ENCODE measurements around the gene TTC9B. TPM values are rescaled to one million over a fixed set of nuclear protein-coding genes. Genes with fewer than 3 reads are reported as not detected.

Gene TTC9B
- polyA plus RNA-seq, 4 donors: 0.21 to 2.6 TPM; not detected in 2

DNA sequence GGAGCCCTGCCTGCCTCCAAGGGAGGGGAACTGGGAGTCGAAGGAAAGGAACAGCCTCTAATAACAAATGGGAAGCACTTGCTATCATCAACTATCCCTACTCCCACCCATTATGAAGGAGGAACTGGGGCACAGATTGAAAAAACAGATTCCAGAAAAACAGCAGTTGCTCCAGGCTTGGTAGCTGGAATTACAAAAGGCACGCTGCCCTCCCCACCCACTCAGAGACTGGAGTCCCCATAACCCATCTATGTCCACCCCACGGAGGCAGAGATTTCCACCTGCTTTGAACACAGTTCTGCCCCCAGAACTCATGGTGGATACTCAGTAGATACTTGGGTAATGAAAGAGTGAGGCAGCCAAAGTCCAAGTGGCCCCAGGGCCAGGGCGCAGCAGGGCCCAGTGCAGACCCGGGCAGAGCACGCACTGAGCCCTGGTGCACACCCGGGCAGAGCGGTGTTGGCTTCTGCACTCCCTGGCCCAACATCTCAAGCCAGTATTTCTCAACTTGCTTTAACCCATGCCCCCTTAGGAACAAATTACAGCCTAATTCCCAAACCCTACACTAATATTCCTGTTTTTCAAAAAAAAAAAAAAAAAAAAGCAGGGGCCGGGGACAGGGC lies 27.4 kb upstream of the TTC9B start:
- H3K9me3 ChIP-seq (ENCODE audit: control insufficient read depth in 2 of 2, insufficient read depth in 1 of 2, low read depth in 1 of 2, low read length in 1 of 2): no peaks in the 10 kb centered on the region
- H3K27ac ChIP-seq (ENCODE audit: low read depth in 1 of 3, low read length in 2 of 3): no peak overlapping the region
- WGBS, 3 donors: 75 to 87% (median 83%) methylated on average over 9 of the region's 9 CpGs
- H3K4me3 ChIP-seq (ENCODE audit: low read depth in 1 of 3, low read length in 3 of 3): no peak overlapping the region
- no peaks in the 10 kb centered on the region for H3K4me1 ChIP-seq (ENCODE audit: control insufficient read depth in 3 of 3, insufficient read depth in 2 of 3, low read depth in 1 of 3, low read length in 2 of 3)
- H3K27me3 ChIP-seq (ENCODE audit: control insufficient read depth in 3 of 3, insufficient read depth in 3 of 3, low read length in 3 of 3): no peaks in the 10 kb centered on the region
- peaks cover 2 to 70% (median 4%) of the 10 kb centered on the region in 3 donors for H3K36me3 ChIP-seq (ENCODE audit: control insufficient read depth in 3 of 3, insufficient read depth in 2 of 3, low read depth in 1 of 3, low read length in 3 of 3)
- no peak for DNase-seq
- FAIRE-seq: no peak

DNA sequence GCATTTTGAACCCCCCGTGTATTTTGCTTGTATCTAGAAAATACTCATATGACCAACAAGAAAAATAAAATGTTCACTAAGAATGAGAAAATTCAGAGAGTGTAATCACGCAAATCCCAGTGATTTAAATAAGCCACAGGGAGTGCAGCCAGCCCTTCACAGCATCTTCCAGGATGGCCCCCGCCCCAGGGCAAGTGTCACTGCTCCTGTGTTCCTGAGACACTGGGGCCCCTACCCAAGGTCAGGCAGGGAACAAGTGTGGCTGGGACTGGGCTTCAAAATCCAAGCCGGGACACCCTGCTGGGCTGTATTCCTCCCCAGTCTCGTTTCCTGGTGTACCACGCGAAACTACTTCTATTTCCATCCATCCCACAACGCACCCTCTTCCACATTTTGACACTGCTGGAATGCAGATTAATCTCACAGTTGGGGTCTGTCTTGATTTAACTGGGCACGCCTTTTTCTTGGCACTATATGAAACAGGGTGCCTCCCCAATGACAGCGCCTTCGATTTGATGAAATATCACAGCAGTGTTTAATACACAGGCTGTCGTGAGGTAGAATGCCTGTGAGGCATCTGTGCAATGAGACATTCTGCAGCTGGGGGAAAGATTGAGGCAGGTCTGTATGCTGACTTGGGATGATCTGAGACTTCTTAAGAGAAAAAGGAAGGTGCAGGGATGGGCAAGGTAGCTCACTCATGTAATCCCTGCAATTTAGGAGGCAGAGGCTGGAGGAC lies 26.6 kb upstream of the TTC9B start:
- no peak overlapping the region for H3K27ac ChIP-seq (ENCODE audit: low read depth in 1 of 3, low read length in 2 of 3)
- DNase-seq (no peak), FAIRE-seq (no peak)
- no peak overlapping the region for H3K4me3 ChIP-seq (ENCODE audit: low read depth in 1 of 3, low read length in 3 of 3)
- peaks cover 2 to 71% (median 5%) of the 10 kb centered on the region in 3 donors for H3K36me3 ChIP-seq (ENCODE audit: control insufficient read depth in 3 of 3, insufficient read depth in 2 of 3, low read depth in 1 of 3, low read length in 3 of 3)
- no peaks in the 10 kb centered on the region for H3K4me1 ChIP-seq (ENCODE audit: control insufficient read depth in 3 of 3, insufficient read depth in 2 of 3, low read depth in 1 of 3, low read length in 2 of 3)
- H3K27me3 ChIP-seq (ENCODE audit: control insufficient read depth in 3 of 3, insufficient read depth in 3 of 3, low read length in 3 of 3): no peaks in the 10 kb centered on the region
- 83 to 91% (median 89%) methylated on average over 12 of the region's 12 CpGs for WGBS, 3 donors
- H3K9me3 ChIP-seq (ENCODE audit: control insufficient read depth in 2 of 2, insufficient read depth in 1 of 2, low read depth in 1 of 2, low read length in 1 of 2): no peaks in the 10 kb centered on the region

DNA sequence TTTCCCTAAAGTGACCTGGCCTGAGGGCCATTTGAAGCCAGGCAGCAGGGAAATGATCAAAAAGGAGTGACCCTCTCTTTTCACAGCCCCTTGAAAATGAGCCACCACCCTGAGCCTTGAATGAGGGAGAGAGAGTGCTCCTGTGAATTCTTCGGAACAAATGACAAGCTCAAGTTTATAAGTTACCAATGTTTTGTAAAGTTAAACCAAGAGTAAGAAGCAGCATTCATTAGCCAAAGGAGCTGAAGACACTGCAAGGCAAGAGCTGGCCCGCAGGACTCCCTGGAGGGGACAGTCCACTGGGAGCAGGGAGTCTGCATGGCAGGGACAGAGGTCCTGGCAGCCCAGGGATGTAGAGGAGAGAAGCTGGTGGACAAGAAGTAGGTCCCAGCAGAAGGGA lies 25.0 kb upstream of the TTC9B start:
- Histone ChIP-seq H3K4me1 (ENCODE audit: control insufficient read depth in 3 of 3, insufficient read depth in 2 of 3, low read depth in 1 of 3, low read length in 2 of 3) (no peaks in the 10 kb centered on the region), H3K4me3 (ENCODE audit: low read depth in 1 of 3, low read length in 3 of 3) (no peak overlapping the region), H3K36me3 (ENCODE audit: control insufficient read depth in 3 of 3, insufficient read depth in 2 of 3, low read depth in 1 of 3, low read length in 3 of 3) (peaks cover 2 to 74% (median 9%) of the 10 kb centered on the region in 3 donors), H3K27ac (ENCODE audit: low read depth in 1 of 3, low read length in 2 of 3) (no peak overlapping the region), H3K27me3 (ENCODE audit: control insufficient read depth in 3 of 3, insufficient read depth in 3 of 3, low read length in 3 of 3) (no peaks in the 10 kb centered on the region), H3K9me3 (ENCODE audit: control insufficient read depth in 2 of 2, insufficient read depth in 1 of 2, low read depth in 1 of 2, low read length in 1 of 2) (no peaks in the 10 kb centered on the region)
- no peak for DNase-seq
- WGBS, 3 donors: 94 to 97% (median 95%) methylated on average over 2 of the region's 2 CpGs
- FAIRE-seq: no peak

DNA sequence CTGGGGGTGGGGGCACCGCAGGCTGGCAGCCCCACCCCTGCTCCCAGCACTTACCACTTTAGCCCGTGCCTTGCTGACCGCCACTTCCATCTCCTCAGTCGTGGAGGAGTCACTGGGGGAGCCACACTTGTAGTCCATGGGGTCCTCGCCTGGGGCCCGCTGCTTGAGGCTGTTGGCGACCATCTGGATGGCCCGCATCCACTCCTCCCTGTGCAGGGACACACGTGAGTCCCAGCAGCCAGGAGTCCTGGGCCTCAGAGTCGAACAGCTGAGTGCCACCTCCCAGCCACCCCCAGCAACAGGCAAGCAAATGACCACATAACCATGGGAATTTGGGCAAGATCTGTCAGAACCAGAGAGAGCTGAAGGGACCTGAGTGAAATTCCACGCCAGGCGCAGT lies 24.3 kb upstream of the TTC9B start:
- FAIRE-seq: no peak
- WGBS, 3 donors: 90 to 94% (median 90%) methylated on average over 11 to 12 of the region's 12 CpGs

DNA sequence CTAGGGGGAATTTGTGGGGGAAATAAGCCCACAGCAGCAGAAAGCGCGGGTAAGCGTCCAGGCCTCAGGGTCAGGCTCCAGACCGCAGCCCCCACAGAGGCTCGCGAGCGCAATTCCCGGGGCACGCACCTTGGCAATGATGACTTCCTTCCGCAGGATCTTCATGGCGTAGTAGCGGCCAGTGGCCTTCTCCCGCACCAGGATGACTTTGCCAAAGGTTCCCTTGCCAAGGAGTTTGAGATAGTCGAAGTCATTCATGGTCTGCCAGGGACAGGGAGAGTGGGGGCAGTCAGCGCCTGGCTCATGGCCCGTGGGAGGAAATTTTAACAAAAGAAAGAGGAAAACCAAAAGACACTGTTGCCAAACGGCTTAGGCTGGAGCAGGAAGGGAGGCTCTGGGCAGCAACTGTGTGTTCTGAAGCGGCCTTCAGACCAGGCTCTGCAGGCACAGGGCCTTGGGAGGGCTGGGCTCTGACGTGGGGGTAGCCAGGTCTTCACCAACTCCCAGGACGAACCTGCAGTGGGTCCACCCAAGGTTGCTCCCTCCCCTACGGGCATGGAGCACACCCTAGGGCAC lies 23.7 kb upstream of the TTC9B start:
- no peaks in the 10 kb centered on the region for H3K9me3 ChIP-seq (ENCODE audit: control insufficient read depth in 2 of 2, insufficient read depth in 1 of 2, low read depth in 1 of 2, low read length in 1 of 2)
- no peak overlapping the region for H3K27ac ChIP-seq (ENCODE audit: low read depth in 1 of 3, low read length in 2 of 3)
- no peaks in the 10 kb centered on the region for H3K4me1 ChIP-seq (ENCODE audit: control insufficient read depth in 3 of 3, insufficient read depth in 2 of 3, low read depth in 1 of 3, low read length in 2 of 3)
- 81 to 89% (median 88%) methylated on average over 21 of the region's 21 CpGs for WGBS, 3 donors
- H3K4me3 ChIP-seq (ENCODE audit: low read depth in 1 of 3, low read length in 3 of 3): no peak overlapping the region
- FAIRE-seq: no peak
- H3K27me3 ChIP-seq (ENCODE audit: control insufficient read depth in 3 of 3, insufficient read depth in 3 of 3, low read length in 3 of 3): no peaks in the 10 kb centered on the region
- no peak for DNase-seq
- H3K36me3 ChIP-seq (ENCODE audit: control insufficient read depth in 3 of 3, insufficient read depth in 2 of 3, low read depth in 1 of 3, low read length in 3 of 3): peaks cover 5 to 74% (median 9%) of the 10 kb centered on the region in 3 donors

More for the DNA sequence above, 24.3 kb upstream of the TTC9B start:
- H3K4me3 ChIP-seq (ENCODE audit: low read depth in 1 of 3, low read length in 3 of 3): no peak overlapping the region
- H3K27me3 ChIP-seq (ENCODE audit: control insufficient read depth in 3 of 3, insufficient read depth in 3 of 3, low read length in 3 of 3): no peaks in the 10 kb centered on the region
- no peak overlapping the region for H3K27ac ChIP-seq (ENCODE audit: low read depth in 1 of 3, low read length in 2 of 3)
- H3K4me1 ChIP-seq (ENCODE audit: control insufficient read depth in 3 of 3, insufficient read depth in 2 of 3, low read depth in 1 of 3, low read length in 2 of 3): no peaks in the 10 kb centered on the region
- H3K36me3 ChIP-seq (ENCODE audit: control insufficient read depth in 3 of 3, insufficient read depth in 2 of 3, low read depth in 1 of 3, low read length in 3 of 3): peaks cover 5 to 74% (median 9%) of the 10 kb centered on the region in 3 donors
- H3K9me3 ChIP-seq (ENCODE audit: control insufficient read depth in 2 of 2, insufficient read depth in 1 of 2, low read depth in 1 of 2, low read length in 1 of 2): no peaks in the 10 kb centered on the region
- DNase-seq: no peak

DNA sequence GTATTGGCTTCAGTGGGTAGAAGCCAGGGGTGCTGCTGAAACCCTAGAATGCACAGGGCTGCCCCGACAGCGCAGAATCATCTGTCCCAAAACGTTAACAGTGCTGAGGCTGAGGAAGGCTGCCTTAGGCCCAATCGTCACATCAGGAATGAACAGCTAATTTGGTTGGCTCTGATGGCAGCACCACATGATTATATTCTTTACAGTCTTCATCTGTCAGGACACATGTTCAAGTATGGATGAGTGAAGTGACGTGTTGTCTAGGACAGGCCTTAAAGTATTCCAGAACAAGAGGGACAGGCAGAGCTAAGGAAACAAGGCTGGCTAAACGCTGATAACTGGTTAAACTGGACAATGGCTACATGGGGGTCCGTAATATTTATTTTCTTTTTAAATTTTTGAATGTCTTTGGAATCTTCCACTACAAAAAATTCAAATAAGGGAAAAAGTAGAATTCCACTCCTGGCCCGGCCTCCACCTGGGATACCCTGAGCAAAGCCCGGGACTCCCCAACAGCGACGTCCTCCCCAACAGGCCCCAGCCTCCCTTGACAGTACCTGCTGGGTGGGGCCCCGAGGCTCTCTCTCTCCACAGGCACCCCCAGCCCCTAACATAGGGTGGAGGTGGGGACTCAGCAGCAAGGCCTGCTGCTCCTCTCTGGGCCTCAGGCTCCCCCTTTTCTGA lies 23.1 kb upstream of the TTC9B start:
- Histone ChIP-seq H3K4me1 (ENCODE audit: control insufficient read depth in 3 of 3, insufficient read depth in 2 of 3, low read depth in 1 of 3, low read length in 2 of 3) (no peaks in the 10 kb centered on the region), H3K36me3 (ENCODE audit: control insufficient read depth in 3 of 3, insufficient read depth in 2 of 3, low read depth in 1 of 3, low read length in 3 of 3) (peaks cover 5 to 76% (median 10%) of the 10 kb centered on the region in 3 donors), H3K9me3 (ENCODE audit: control insufficient read depth in 2 of 2, insufficient read depth in 1 of 2, low read depth in 1 of 2, low read length in 1 of 2) (no peaks in the 10 kb centered on the region), H3K27me3 (ENCODE audit: control insufficient read depth in 3 of 3, insufficient read depth in 3 of 3, low read length in 3 of 3) (no peaks in the 10 kb centered on the region), H3K27ac (ENCODE audit: low read depth in 1 of 3, low read length in 2 of 3) (no peak overlapping the region), H3K4me3 (ENCODE audit: low read depth in 1 of 3, low read length in 3 of 3) (no peak overlapping the region)
- FAIRE-seq (no peak), DNase-seq (no peak)
- WGBS, 3 donors: 90 to 94% (median 93%) methylated on average over 12 of the region's 12 CpGs

DNA sequence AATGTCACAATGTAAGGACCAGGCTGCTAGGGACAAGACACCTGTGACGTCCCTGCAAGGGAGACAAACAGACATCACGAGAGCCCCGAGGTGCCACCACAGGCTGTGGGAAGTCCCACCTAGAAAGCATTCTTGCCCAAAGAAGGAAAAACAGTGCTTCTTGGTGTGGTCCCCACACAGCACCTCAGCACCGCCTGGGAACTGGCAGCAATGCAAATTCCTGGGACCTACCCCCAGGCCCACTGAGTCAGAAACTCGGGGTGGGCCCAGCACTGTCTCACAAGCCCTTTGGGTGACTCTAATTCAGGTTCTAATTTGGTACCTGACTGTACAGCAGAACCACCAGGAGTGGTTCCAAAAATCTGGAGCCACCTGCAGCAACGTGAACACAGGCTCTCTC lies 22.1 kb upstream of the TTC9B start:
- peaks cover 10 to 85% (median 16%) of the 10 kb centered on the region in 3 donors for H3K36me3 ChIP-seq (ENCODE audit: control insufficient read depth in 3 of 3, insufficient read depth in 2 of 3, low read depth in 1 of 3, low read length in 3 of 3)
- no peaks in the 10 kb centered on the region for H3K4me1 ChIP-seq (ENCODE audit: control insufficient read depth in 3 of 3, insufficient read depth in 2 of 3, low read depth in 1 of 3, low read length in 2 of 3)
- no peak overlapping the region for H3K4me3 ChIP-seq (ENCODE audit: low read depth in 1 of 3, low read length in 3 of 3)
- WGBS, 3 donors: 90 to 97% (median 91%) methylated on average over 6 of the region's 6 CpGs
- no peak overlapping the region for H3K27ac ChIP-seq (ENCODE audit: low read depth in 1 of 3, low read length in 2 of 3)
- FAIRE-seq: no peak
- H3K9me3 ChIP-seq (ENCODE audit: control insufficient read depth in 2 of 2, insufficient read depth in 1 of 2, low read depth in 1 of 2, low read length in 1 of 2): no peaks in the 10 kb centered on the region
- H3K27me3 ChIP-seq (ENCODE audit: control insufficient read depth in 3 of 3, insufficient read depth in 3 of 3, low read length in 3 of 3): no peaks in the 10 kb centered on the region
- no peak for DNase-seq

DNA sequence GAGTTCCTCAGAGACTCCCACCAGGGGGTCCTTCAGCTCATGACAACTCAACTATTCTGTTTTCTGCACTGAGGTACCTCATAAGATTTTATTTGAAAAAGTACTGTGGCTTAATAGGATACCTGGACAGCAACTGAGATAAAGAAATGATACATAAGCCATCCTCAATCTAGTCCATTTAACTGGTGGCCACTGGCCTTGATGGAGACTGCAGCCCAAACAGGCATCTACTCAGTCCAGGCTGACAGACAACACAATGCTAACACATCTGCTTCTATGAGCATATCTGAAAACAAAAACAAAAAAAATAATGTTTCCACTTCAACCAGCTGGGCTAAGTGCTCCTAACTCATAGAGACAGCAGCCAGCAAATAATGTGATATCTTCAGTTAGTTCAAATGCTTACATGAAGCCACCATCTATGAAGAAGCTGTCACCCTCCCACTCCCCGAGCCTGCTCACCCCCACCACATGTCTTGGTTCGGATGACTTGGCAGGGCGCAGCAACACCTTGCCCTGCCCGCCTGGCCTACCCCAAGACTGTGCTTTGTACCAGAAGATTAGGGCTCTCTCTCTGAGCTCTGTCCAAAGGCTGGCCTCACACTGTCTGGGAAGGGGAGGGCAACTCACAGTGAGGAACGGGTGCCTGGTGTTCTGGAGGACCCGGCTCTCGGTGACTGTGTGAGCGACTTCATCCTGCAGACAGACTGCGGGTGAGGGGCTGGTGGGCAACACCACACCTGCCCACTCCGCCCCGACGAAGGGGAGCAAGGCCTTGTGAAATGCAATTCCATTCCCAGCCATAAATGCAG lies 21.4 kb upstream of the TTC9B start:
- Histone ChIP-seq H3K27me3 (ENCODE audit: control insufficient read depth in 3 of 3, insufficient read depth in 3 of 3, low read length in 3 of 3) (no peaks in the 10 kb centered on the region), H3K27ac (ENCODE audit: low read depth in 1 of 3, low read length in 2 of 3) (no peak overlapping the region), H3K36me3 (ENCODE audit: control insufficient read depth in 3 of 3, insufficient read depth in 2 of 3, low read depth in 1 of 3, low read length in 3 of 3) (peaks cover 10 to 88% (median 20%) of the 10 kb centered on the region in 3 donors), H3K4me1 (ENCODE audit: control insufficient read depth in 3 of 3, insufficient read depth in 2 of 3, low read depth in 1 of 3, low read length in 2 of 3) (no peaks in the 10 kb centered on the region), H3K9me3 (ENCODE audit: control insufficient read depth in 2 of 2, insufficient read depth in 1 of 2, low read depth in 1 of 2, low read length in 1 of 2) (no peaks in the 10 kb centered on the region), H3K4me3 (ENCODE audit: low read depth in 1 of 3, low read length in 3 of 3) (no peak overlapping the region)
- DNase-seq (no peak), FAIRE-seq (no peak)
- 94 to 95% (median 95%) methylated on average over 12 of the region's 12 CpGs for WGBS, 3 donors
